Measurements from ENCODE around the gene RNF14.

- TF ChIP-seq, protein P1, sequence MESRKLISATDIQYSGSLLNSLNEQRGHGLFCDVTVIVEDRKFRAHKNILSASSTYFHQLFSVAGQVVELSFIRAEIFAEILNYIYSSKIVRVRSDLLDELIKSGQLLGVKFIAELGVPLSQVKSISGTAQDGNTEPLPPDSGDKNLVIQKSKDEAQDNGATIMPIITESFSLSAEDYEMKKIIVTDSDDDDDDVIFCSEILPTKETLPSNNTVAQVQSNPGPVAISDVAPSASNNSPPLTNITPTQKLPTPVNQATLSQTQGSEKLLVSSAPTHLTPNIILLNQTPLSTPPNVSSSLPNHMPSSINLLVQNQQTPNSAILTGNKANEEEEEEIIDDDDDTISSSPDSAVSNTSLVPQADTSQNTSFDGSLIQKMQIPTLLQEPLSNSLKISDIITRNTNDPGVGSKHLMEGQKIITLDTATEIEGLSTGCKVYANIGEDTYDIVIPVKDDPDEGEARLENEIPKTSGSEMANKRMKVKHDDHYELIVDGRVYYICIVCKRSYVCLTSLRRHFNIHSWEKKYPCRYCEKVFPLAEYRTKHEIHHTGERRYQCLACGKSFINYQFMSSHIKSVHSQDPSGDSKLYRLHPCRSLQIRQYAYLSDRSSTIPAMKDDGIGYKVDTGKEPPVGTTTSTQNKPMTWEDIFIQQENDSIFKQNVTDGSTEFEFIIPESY (IDR thresholded peaks at IDR 0.05) = no peak
- no peak for TF ChIP-seq POLR2A (IDR thresholded peaks at IDR 0.05; ENCODE audit: low read depth, low read length)
- TF ChIP-seq ZBTB4 (CRISPR knock-in tag; IDR thresholded peaks at IDR 0.05) = no peak
- no peak for TF ChIP-seq CTCF (IDR thresholded peaks at IDR 0.05 in 2 of 3, conservative IDR thresholded peaks at IDR 0.05 in 1 of 3; ENCODE audit: control insufficient read depth in 2 of 3, extremely low read depth in 1 of 3, insufficient read depth in 1 of 3, low read depth in 3 of 3, low read length in 3 of 3)
- no peak for TF ChIP-seq CEBPB (IDR thresholded peaks at IDR 0.05; ENCODE audit: borderline replicate concordance in 1 of 2, low read depth in 2 of 2, low read length in 2 of 2)
- TF ChIP-seq EP300 (IDR thresholded peaks at IDR 0.05; ENCODE audit: borderline replicate concordance in 1 of 2, control insufficient read depth in 1 of 2, low read depth in 2 of 2, low read length in 2 of 2) = no peak
- TF ChIP-seq HDGF (IDR thresholded peaks at IDR 0.05) = no peak
- TF ChIP-seq YY1 (IDR thresholded peaks at IDR 0.05; ENCODE audit: low read depth, low read length) = no peak
- TF ChIP-seq MXI1 (IDR thresholded peaks at IDR 0.05; ENCODE audit: low read depth, low read length) = no peak
- TF ChIP-seq ETV6 (conservative IDR thresholded peaks at IDR 0.05 in 1 of 2, IDR thresholded peaks at IDR 0.05 in 1 of 2; ENCODE audit: borderline replicate concordance in 1 of 2, low read depth in 1 of 2) = no peak
These were observed 33.4 kb upstream of the RNF14 start for GRCh38 chr5:141935538-141935937.
